ENCODE data around the gene RXYLT1. TPM values are rescaled to one million over a fixed set of nuclear protein-coding genes. Genes with fewer than 3 reads are reported as not detected.

Gene RXYLT1
- total and polyA plus RNA-seq, 2 of the 8 experiments (the other 6 are each of a cell fraction or from before 2014, with no cell fraction given), result 3.8 to 10.9 TPM

- H3K14ac ChIP-seq (ENCODE audit: insufficient read length), result no peak overlapping the region
- no peak overlapping the region for H3K4me2 ChIP-seq (ENCODE audit: insufficient read depth in 1 of 2, low read depth in 2 of 2, low read length in 2 of 2)
- no peak overlapping the region for H3K27ac ChIP-seq (ENCODE audit: low read depth, low read length)
- no peak overlapping the region for H4K5ac ChIP-seq (ENCODE audit: insufficient read length, low read depth, low read length)
- no peak for TF ChIP-seq RFX5 (IDR thresholded peaks at IDR 0.05; ENCODE audit: borderline replicate concordance, low read depth, low read length)
- no peak for TF ChIP-seq TAF7 (optimal IDR thresholded peaks at IDR 0.05; ENCODE audit: borderline replicate concordance, low read depth, low read length)
- TF ChIP-seq RBBP5 (IDR thresholded peaks at IDR 0.05; ENCODE audit: borderline replicate concordance, low read depth, low read length), result no peak
- TF ChIP-seq SP1 (IDR thresholded peaks at IDR 0.05; ENCODE audit: low read depth, low read length), result no peak
- no peak for TF ChIP-seq GTF2F1 (IDR thresholded peaks at IDR 0.05; ENCODE audit: borderline replicate concordance, low read depth, low read length)
- no peak for TF ChIP-seq MAFK (IDR thresholded peaks at IDR 0.05; ENCODE audit: low read depth, low read length)
- no peak for TF ChIP-seq EP300 (IDR thresholded peaks at IDR 0.05; ENCODE audit: borderline replicate concordance in 1 of 2, low read depth in 2 of 2, low read length in 2 of 2)
- no peak for TF ChIP-seq GABPA (IDR thresholded peaks at IDR 0.05; ENCODE audit: borderline replicate concordance, insufficient read depth, low read length)
- FAIRE-seq (no peak), DNase-seq (ENCODE audit: low read depth in 1 of 2, low spot score in 2 of 2) (no peak)
- 72% methylated on average over 3 of the region's 3 CpGs; no CpG with 5 or more reads in 1 of the 2 experiments for WGBS, 2 experiments (ENCODE audit: extremely low coverage in 1 of 2, insufficient coverage in 1 of 2, insufficient read length in 1 of 2, insufficient replicate concordance in 2 of 2, low coverage in 1 of 2, low lambda C conversion rate in 2 of 2, missing lambda C conversion rate in 1 of 2)
- ChIA-PET POLR2A (ENCODE audit: partially characterized antibody) (interaction anchor here (0.6 kb wide), 1 partner anchor 194 kb away, joined by 4 read pairs; no protein-coding TSS in a partner anchor), CTCF (ENCODE audit: partially characterized antibody) (no interaction called here)
- H3K18ac ChIP-seq (ENCODE audit: extremely low read depth, low read length), result no peak overlapping the region
- no peaks in the 10 kb centered on the region for H3K36me3 ChIP-seq (ENCODE audit: control insufficient read depth in 2 of 4, insufficient read depth in 4 of 4, low read length in 3 of 4)
- no peak overlapping the region for H2BK12ac ChIP-seq (ENCODE audit: low read depth, low read length)
- H3K9me3 ChIP-seq (ENCODE audit: insufficient read depth in 2 of 2, low read depth in 1 of 2, low read length in 1 of 2), result no peaks in the 10 kb centered on the region
- H3K56ac ChIP-seq (replicated peaks; ENCODE audit: insufficient read length, low read depth, low read length), result no peak overlapping the region
- H2BK20ac ChIP-seq (ENCODE audit: low read length), result no peak overlapping the region
- H2BK5ac ChIP-seq (ENCODE audit: low read depth, low read length), result no peak overlapping the region
- no peak overlapping the region for H3K23ac ChIP-seq (ENCODE audit: insufficient read length)
- H3K4me3 ChIP-seq (ENCODE audit: extremely low read depth in 1 of 4, insufficient read depth in 2 of 4, low read depth in 3 of 4, low read length in 4 of 4), result no peak overlapping the region
- 0 out of 2 replicates have a peak overlapping the region, but pooled peaks have one; percentile 39 for H2AFZ ChIP-seq (ENCODE audit: low read length)
- no peaks in the 10 kb centered on the region for H3K4me1 ChIP-seq (replicated peaks in 1 of 4; ENCODE audit: control insufficient read depth in 3 of 4, insufficient read depth in 4 of 4, low read length in 3 of 4)
- no peaks in the 10 kb centered on the region for H3K27me3 ChIP-seq (replicated peaks in 1 of 4; ENCODE audit: control insufficient read depth in 3 of 4, extremely low read depth in 1 of 4, insufficient read depth in 3 of 4, low read length in 3 of 4)
- no peak overlapping the region for H2BK15ac ChIP-seq (ENCODE audit: low read length)
- H4K91ac ChIP-seq (replicated peaks; ENCODE audit: insufficient read length, low read length), result no peak overlapping the region
- H2BK120ac ChIP-seq (replicated peaks; ENCODE audit: low read depth, low read length), result no peak overlapping the region
- H3K23me2 ChIP-seq (ENCODE audit: low read depth, low read length), result no peaks in the 10 kb centered on the region
- no peak overlapping the region for H3K4ac ChIP-seq (replicated peaks; ENCODE audit: insufficient read length, low read depth, low read length)
- H4K20me1 ChIP-seq (replicated peaks in 1 of 2; ENCODE audit: control insufficient read depth in 1 of 2, insufficient read depth in 2 of 2, low read length in 2 of 2), result no peaks in the 10 kb centered on the region
- H3K79me1 ChIP-seq (ENCODE audit: low read depth, low read length), result no peaks in the 10 kb centered on the region
- no peaks in the 10 kb centered on the region for H3K79me2 ChIP-seq (ENCODE audit: control insufficient read depth in 1 of 2, insufficient read depth in 2 of 2, low read length in 2 of 2)
- no peak overlapping the region for H2AK5ac ChIP-seq (ENCODE audit: low read depth, low read length)
- H4K8ac ChIP-seq (ENCODE audit: extremely low read depth, insufficient read depth, low read length), result no peak overlapping the region
- H3K9ac ChIP-seq (replicated peaks in 1 of 4; ENCODE audit: extremely low read depth in 1 of 4, low read depth in 3 of 4, low read length in 3 of 4), result no peak overlapping the region
Measured at GRCh38 chr12:63764481-63764880, 15.2 kb upstream of the RXYLT1 start.
